HUES6 (cell line): ENCODE measurements around the gene EGFL6.

ENCODE experiments used
- H3K27ac ChIP-seq: 2 replicates; pipeline ENCODE4 v1.7.0; 2013; ENCODE audit warnings: low read depth, mild to moderate bottlenecking, low read length, inconsistent platforms
- H3K27me3 ChIP-seq: 2 replicates; pipeline ENCODE4 v1.6.1; 2013; ENCODE audit warnings: low read length; ENCODE audit not compliant: control insufficient read depth, insufficient read depth
- H3K36me3 ChIP-seq: 2 replicates; pipeline ENCODE4 v1.6.1; 2013; ENCODE audit warnings: low read length; ENCODE audit not compliant: control insufficient read depth, insufficient read depth
- H3K4me1 ChIP-seq: 2 replicates; pipeline ENCODE4 v1.6.1; 2013; ENCODE audit warnings: low read length; ENCODE audit not compliant: control insufficient read depth, insufficient read depth
- H3K4me3 ChIP-seq: 2 replicates; pipeline ENCODE4 v1.5.1; 2013; ENCODE audit warnings: low read depth, low read length
- H3K9ac ChIP-seq: one replicate; pipeline ENCODE4 v1.6.1; 2013; ENCODE audit warnings: mild to moderate bottlenecking, low read length
- H3K9me3 ChIP-seq: 2 replicates; pipeline ENCODE4 v1.6.1; 2013; ENCODE audit warnings: low read depth, low read length; ENCODE audit not compliant: control insufficient read depth, insufficient read depth

Gene EGFL6

DNA sequence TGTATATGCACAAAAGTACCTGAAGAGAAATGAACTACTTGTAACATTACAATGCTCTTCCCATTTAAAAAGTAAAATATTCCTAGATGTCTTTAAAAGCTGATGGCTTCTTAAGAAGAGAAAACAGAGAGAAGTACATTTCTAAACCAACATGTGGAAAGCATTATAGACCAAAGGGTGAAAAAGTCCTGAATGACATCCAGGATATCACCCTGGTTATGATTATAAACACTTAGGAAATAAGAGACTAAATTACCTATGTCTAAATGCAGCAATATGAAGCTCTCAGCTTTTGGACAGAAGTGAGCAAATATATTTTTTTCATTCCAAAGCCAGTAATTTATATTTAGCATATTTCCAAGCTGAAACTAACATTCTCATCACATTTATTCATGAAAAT is 21.7 kb upstream of the EGFL6 start:
- H3K4me3 ChIP-seq: no peak overlapping the region
- H3K27me3 ChIP-seq: peaks cover 4% of the 10 kb centered on the region; the same call in 1 of the 2 replicates
- H3K27ac ChIP-seq: no peak overlapping the region
- H3K9ac ChIP-seq: no peak overlapping the region
- H3K4me1 ChIP-seq: 0 out of 2 replicates have a peak, but pooled peaks cover 2% of the 10 kb centered on the region
- no peaks in the 10 kb centered on the region for H3K36me3 ChIP-seq
- H3K9me3 ChIP-seq: no peaks in the 10 kb centered on the region

DNA sequence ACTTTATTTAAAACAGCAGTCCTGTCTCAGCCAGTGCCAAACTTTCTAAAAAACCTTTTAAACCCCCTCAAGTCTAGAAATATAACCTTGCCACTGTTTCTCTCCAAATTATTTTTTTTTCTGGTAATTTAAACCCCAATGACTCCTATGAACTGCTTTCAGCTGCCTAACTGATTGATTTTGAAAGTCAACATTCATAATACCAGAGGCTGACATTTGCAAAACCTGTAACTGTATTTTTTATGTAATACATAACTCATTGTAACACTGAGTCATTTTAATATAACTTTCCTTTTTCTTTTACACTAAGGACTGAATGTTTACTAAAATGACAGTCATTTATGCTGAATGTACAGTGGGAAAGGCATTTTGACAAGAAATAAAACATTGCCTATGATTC is 19.1 kb upstream of the EGFL6 start:
- Histone ChIP-seq H3K36me3 (no peaks in the 10 kb centered on the region), H3K27ac (no peak overlapping the region), H3K4me3 (no peak overlapping the region), H3K27me3 (peaks cover 10% of the 10 kb centered on the region; the same call in 1 of the 2 replicates), H3K9ac (no peak overlapping the region), H3K9me3 (no peaks in the 10 kb centered on the region), H3K4me1 (no peaks in the 10 kb centered on the region)

- no peaks in the 10 kb centered on the region for H3K36me3 ChIP-seq
- H3K9me3 ChIP-seq: no peaks in the 10 kb centered on the region
- no peak overlapping the region for H3K4me3 ChIP-seq
- no peak overlapping the region for H3K27ac ChIP-seq
- no peak overlapping the region for H3K9ac ChIP-seq
- H3K27me3 ChIP-seq: peaks cover 17% of the 10 kb centered on the region; the same call in 1 of the 2 replicates
- no peaks in the 10 kb centered on the region for H3K4me1 ChIP-seq
These were observed 17.8 kb upstream of the EGFL6 start for GRCh38 chrX:13551610-13552009.

DNA sequence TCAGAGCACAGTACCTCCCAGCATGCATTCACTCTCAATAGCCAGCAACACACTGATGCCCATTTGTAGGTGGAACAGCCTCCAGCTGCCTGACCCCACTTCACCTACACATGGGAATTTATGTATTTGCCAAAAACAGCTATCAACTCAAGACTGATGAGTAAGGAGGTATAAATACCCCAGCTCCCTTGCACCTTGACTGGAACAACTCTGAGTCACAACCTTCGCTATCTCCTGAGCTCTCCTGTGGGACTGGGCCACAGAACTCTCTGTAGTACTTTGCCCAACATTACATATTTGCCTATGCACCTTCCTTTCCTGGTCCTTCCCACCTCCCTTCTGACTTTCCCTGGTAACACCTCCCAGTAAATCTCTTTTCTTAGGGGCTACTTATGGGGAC is 16.5 kb upstream of the EGFL6 start:
- Histone ChIP-seq H3K4me1 (no peaks in the 10 kb centered on the region), H3K27ac (no peak overlapping the region), H3K27me3 (peaks cover 24% of the 10 kb centered on the region; the same call in 1 of the 2 replicates), H3K36me3 (no peaks in the 10 kb centered on the region), H3K9me3 (no peaks in the 10 kb centered on the region), H3K4me3 (no peak overlapping the region), H3K9ac (no peak overlapping the region)

DNA sequence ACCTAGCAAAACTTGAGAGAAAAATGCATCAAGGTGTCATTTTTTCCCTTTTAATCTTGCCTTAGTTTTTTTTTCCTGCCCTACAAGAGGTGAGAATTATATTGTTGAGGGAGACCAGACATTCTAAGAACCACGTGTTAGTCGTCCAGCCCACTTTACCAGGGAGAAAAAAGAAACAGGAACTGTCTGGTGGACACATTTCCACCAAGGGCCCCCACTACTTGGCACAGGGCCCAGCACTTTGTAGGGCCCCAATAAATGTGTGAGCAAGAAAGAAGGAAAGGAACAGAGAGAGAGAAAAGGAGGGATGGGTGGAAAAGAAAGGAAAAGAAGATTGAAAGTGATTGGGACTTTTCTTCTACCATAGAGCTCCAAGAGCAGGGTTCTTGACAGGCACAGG is 3.9 kb upstream of the EGFL6 start:
- Histone ChIP-seq H3K27me3 (peaks cover 68% of the 10 kb centered on the region), H3K36me3 (no peaks in the 10 kb centered on the region), H3K9me3 (no peaks in the 10 kb centered on the region), H3K9ac (no peak overlapping the region), H3K4me3 (no peak overlapping the region), H3K27ac (no peak overlapping the region), H3K4me1 (peaks cover 6% of the 10 kb centered on the region)

DNA sequence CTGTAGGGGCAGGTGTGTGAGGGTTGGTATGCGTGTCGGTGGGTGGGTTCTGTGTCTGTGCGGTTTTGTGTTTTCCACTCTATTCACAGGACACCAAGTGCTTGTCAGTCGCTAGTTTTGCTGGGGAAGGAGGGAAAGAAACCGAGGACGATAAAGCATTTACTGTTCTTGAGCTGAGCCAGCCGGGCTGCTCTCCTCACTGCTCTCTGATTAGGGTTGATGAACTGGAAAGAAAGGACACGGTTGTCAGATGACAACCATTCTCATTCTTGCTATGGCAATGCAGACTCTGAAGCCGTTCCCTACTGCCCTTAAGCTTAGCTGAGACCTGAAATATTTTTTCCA is 832 bp downstream of the EGFL6 start:
- H3K9me3 ChIP-seq: no peaks in the 10 kb centered on the region
- H3K9ac ChIP-seq: peak overlapping the region; percentile 12
- peaks cover 90% of the 10 kb centered on the region for H3K27me3 ChIP-seq
- H3K4me3 ChIP-seq: peak overlapping the region; percentile 63
- peaks cover 6% of the 10 kb centered on the region for H3K4me1 ChIP-seq
- H3K27ac ChIP-seq: no peak overlapping the region
- H3K36me3 ChIP-seq: no peaks in the 10 kb centered on the region

DNA sequence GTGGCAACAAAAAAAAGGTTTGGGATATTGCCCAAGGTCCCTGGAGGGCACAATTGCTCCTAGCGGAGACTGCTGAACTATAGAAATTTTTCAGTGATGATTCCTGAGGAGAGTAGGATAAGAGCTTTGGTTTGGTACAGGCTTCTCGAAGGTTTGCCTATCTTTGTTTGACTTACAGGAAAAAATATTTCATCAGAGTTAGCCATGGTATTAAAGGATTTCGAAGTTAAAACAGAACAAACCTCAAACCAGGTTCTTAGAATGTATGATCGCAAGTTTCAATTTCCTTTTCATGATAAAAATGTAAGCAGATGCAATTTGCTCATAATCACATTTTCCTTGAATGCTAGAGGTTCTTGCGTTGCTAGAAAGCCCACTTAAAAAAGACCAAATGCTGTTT is 1.7 kb downstream of the EGFL6 start:
- peaks cover 85% of the 10 kb centered on the region for H3K27me3 ChIP-seq
- no peak overlapping the region for H3K27ac ChIP-seq
- no peaks in the 10 kb centered on the region for H3K36me3 ChIP-seq
- no peaks in the 10 kb centered on the region for H3K9me3 ChIP-seq
- H3K9ac ChIP-seq: no peak overlapping the region
- no peak overlapping the region for H3K4me3 ChIP-seq
- peaks cover 6% of the 10 kb centered on the region for H3K4me1 ChIP-seq

DNA sequence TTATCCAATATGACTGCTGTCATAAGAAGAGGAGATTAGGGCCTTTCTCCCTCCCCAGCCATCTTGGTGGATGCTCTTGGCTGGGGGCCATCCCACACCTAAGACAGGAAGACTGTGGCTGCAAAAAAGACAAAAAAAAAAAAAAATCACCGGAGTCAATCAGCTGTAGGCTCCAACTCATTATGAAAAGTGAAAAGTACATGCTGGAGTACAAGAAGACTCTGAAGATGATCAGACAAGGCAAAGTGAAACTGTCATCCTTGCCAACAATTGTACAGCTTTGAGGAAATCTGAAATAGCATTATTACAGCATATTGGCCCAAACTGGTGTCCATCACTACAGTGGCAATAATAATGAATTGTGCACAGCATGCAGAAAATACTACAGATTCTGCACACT is 5.2 kb downstream of the EGFL6 start:
- Histone ChIP-seq H3K9ac (no peak overlapping the region), H3K4me3 (no peak overlapping the region), H3K4me1 (no peaks in the 10 kb centered on the region), H3K27me3 (peaks cover 51% of the 10 kb centered on the region), H3K27ac (no peak overlapping the region), H3K9me3 (no peaks in the 10 kb centered on the region), H3K36me3 (no peaks in the 10 kb centered on the region)

GRCh38 chrX:13579661-13580060 is 10.3 kb downstream of the EGFL6 start:
- Histone ChIP-seq H3K9me3 (no peaks in the 10 kb centered on the region), H3K27ac (no peak overlapping the region), H3K4me1 (no peaks in the 10 kb centered on the region), H3K9ac (no peak overlapping the region), H3K36me3 (no peaks in the 10 kb centered on the region), H3K27me3 (peaks cover 10% of the 10 kb centered on the region; the same call in 1 of the 2 replicates), H3K4me3 (no peak overlapping the region)

GRCh38 chrX:13581554-13581953 is 12.2 kb downstream of the EGFL6 start:
- H3K36me3 ChIP-seq: no peaks in the 10 kb centered on the region
- H3K27ac ChIP-seq: no peak overlapping the region
- no peaks in the 10 kb centered on the region for H3K9me3 ChIP-seq
- H3K27me3 ChIP-seq: peaks cover 14% of the 10 kb centered on the region; the same call in 1 of the 2 replicates
- no peaks in the 10 kb centered on the region for H3K4me1 ChIP-seq
- H3K9ac ChIP-seq: no peak overlapping the region
- H3K4me3 ChIP-seq: no peak overlapping the region

DNA sequence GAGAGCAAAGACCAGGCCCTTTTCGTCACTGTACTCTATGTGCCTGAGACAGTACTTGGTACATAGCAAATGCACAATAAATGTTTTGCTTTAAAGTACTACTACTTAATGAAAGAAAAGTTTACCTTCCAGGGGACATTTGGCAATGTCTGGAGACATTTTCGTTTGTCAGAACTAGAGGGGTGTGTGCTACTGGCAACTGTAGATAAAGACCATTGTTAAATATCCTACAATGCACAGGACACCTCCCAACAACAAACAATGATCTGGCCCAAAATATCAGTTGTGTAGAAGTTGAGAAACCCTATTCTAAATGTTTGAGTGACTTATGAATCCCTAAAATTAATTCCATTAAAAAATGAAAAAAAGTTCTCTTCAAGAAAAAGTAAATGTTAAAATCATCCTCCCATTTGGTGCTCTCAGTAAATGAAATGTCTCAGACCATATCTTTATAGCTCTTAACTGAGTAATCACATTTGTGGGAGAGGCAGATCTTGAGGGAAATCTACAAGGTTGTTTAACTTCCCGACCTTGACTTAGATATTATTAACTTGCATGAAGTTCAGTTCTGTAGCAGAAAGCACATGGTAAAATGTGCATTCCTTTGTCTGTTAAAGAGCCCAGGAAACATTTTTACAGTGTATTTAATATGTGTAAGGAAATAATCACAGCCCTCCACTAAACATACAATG is 18.5 kb downstream of the EGFL6 start:
- Histone ChIP-seq H3K36me3 (no peaks in the 10 kb centered on the region), H3K9me3 (no peaks in the 10 kb centered on the region), H3K27me3 (peaks cover 16% of the 10 kb centered on the region; the same call in 1 of the 2 replicates), H3K4me3 (no peak overlapping the region), H3K9ac (no peak overlapping the region), H3K27ac (no peak overlapping the region), H3K4me1 (0 out of 2 replicates have a peak, but pooled peaks cover 9% of the 10 kb centered on the region)
